Suprapubic skin (tissue), 4 donors: Measurements from ENCODE around the gene TP53AIP1. TPM values are rescaled to one million over a fixed set of nuclear protein-coding genes. Genes with fewer than 3 reads are reported as not detected.
A peak's percentile ranks its signal among the peaks of the same experiment; 100 is the strongest.

Source experiments
- DNase-seq, 2 donors: peaks; one replicate each; pipeline ENCODE4 v3.0.0-alpha.2; 2019; ENCODE audit warnings: low spot score in 2 of 2
- H3K27ac ChIP-seq: fragments of 200-600 bp; sonication (generic); one replicate; pipeline ENCODE4 v1.5.1; 2019
- H3K27me3 ChIP-seq: fragments of 200-600 bp; sonication (generic); one replicate; pipeline ENCODE4 v1.5.1; 2019
- H3K36me3 ChIP-seq: fragments of 200-600 bp; sonication (generic); one replicate; pipeline ENCODE4 v1.5.1; 2019
- H3K4me1 ChIP-seq: fragments of 200-600 bp; sonication (generic); one replicate; pipeline ENCODE4 v1.5.1; 2019
- H3K4me3 ChIP-seq: fragments of 200-600 bp; sonication (generic); one replicate; pipeline ENCODE4 v1.5.1; 2019; ENCODE audit warnings: mild to moderate bottlenecking
- H3K9me3 ChIP-seq: fragments of 200-600 bp; sonication (generic); one replicate; pipeline ENCODE4 v1.5.1; 2019
- EP300 ChIP-seq: sonication (generic); formaldehyde crosslinking; IDR thresholded peaks from one replicate; pipeline ENCODE4 v1.6.1; 2017; ENCODE audit warnings: antibody characterized with exemption
- POLR2A ChIP-seq, 2 donors: fragments of 450-650 bp; IDR thresholded peaks; one replicate each; pipeline ENCODE4 v1.6.1; 2017; ENCODE audit warnings: antibody characterized with exemption in 2 of 2, mild to moderate bottlenecking in 2 of 2, moderate library complexity in 2 of 2
- POLR2AphosphoS5 ChIP-seq, 3 donors: sonication (generic); formaldehyde crosslinking; IDR thresholded peaks; one replicate each; pipeline ENCODE4 v1.6.1; 2017; ENCODE audit warnings: antibody characterized with exemption in 3 of 3
- WGBS: methylation state at CpG from one replicate; pipeline ENCODE4 v1.1.5; 2018; 5-methylcytosine and 5-hydroxymethylcytosine counted together
- total RNA-seq, 4 donors: library from RNA; depleted of rRNA; stranded (reverse); fragments of >200 nt; gene quantifications; one replicate each; pipeline ENCODE4 v1.1.0, GENCODE V29; 2016
- TF ChIP-seq, protein P1 (sequence below), 2 donors: fragments of 200-600 bp in 1 of 2; fragments of 450-650 bp in 1 of 2; sonication (generic) in 1 of 2; IDR thresholded peaks; one replicate each; pipeline ENCODE4 v1.5.1; 2016 to 2019; ENCODE audit warnings: antibody characterized with exemption in 2 of 2, mild to moderate bottlenecking in 1 of 2, moderate library complexity in 1 of 2

Gene TP53AIP1
- total RNA-seq, 4 donors from 2014 or later: 19.2 to 32.9 (median 21.0) TPM

DNA sequence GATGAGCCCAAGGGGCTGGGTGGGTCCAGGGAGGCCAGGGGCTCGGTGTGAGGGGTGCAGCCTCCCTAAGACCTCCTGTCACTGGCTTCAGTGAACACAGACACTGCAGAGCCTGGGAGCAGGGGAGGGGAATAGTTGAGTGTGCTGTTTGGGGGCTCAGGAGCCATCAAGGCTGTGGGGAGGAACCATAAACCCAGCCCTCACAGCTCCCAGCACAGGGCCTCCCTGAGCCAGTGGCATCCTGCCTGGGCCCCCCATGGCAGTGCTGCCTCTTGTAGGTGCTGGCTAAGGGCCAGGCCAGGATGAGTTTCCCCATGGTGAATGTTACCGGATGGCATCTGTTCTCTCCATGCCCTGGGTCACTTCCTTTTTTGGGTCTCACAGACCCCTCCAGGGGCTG lies 26.0 kb downstream of the TP53AIP1 start:
- no peak overlapping the region for H3K4me3 ChIP-seq
- no peak for TF ChIP-seq EP300
- no peak for TF ChIP-seq POLR2AphosphoS5 (IDR thresholded peaks at IDR 0.05)
- no peak for TF ChIP-seq POLR2A (IDR thresholded peaks at IDR 0.05)
- TF ChIP-seq, protein P1, sequence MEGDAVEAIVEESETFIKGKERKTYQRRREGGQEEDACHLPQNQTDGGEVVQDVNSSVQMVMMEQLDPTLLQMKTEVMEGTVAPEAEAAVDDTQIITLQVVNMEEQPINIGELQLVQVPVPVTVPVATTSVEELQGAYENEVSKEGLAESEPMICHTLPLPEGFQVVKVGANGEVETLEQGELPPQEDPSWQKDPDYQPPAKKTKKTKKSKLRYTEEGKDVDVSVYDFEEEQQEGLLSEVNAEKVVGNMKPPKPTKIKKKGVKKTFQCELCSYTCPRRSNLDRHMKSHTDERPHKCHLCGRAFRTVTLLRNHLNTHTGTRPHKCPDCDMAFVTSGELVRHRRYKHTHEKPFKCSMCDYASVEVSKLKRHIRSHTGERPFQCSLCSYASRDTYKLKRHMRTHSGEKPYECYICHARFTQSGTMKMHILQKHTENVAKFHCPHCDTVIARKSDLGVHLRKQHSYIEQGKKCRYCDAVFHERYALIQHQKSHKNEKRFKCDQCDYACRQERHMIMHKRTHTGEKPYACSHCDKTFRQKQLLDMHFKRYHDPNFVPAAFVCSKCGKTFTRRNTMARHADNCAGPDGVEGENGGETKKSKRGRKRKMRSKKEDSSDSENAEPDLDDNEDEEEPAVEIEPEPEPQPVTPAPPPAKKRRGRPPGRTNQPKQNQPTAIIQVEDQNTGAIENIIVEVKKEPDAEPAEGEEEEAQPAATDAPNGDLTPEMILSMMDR (IDR thresholded peaks at IDR 0.05): no peak
- WGBS: 75% methylated on average over 2 of the region's 2 CpGs
- H3K4me1 ChIP-seq: peaks cover 29% of the 10 kb centered on the region
- H3K27me3 ChIP-seq: peaks cover 3% of the 10 kb centered on the region
- no peaks in the 10 kb centered on the region for H3K9me3 ChIP-seq
- H3K27ac ChIP-seq: no peak overlapping the region
- DNase-seq: no peak
- H3K36me3 ChIP-seq: no peaks in the 10 kb centered on the region

DNA sequence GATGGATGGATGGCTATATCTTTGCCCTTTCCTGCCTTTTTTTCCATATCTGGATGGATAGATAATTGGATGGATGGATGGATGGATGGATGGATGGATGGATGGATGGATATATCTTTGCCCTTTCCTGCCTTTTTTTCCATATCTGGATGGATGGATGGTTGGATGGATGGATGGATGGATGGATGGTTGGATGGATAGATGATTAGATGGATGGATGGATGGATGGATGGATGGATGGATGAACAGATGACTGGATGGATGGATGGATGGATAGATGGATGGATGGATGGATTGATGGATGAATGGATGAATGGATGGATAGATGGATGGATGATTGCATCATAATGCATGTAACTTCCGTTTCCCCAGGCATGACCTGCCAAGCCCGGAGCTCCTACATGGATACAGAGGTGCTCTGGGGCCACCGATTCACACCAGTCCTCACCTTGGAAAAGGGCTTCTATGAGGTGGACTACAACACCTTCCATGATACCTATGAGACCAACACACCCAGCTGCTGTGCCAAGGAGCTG lies 26.6 kb downstream of the TP53AIP1 start:
- TF ChIP-seq POLR2AphosphoS5 (IDR thresholded peaks at IDR 0.05): no peak
- TF ChIP-seq, protein P1 (IDR thresholded peaks at IDR 0.05): no peak
- TF ChIP-seq POLR2A (IDR thresholded peaks at IDR 0.05): no peak
- no peak for TF ChIP-seq EP300
- peaks cover 3% of the 10 kb centered on the region for H3K27me3 ChIP-seq
- H3K27ac ChIP-seq: no peak overlapping the region
- H3K4me1 ChIP-seq: peaks cover 29% of the 10 kb centered on the region
- 68% methylated on average over 3 of the region's 3 CpGs for WGBS
- H3K9me3 ChIP-seq: no peaks in the 10 kb centered on the region
- H3K4me3 ChIP-seq: no peak overlapping the region
- no peak for DNase-seq
- no peaks in the 10 kb centered on the region for H3K36me3 ChIP-seq

DNA sequence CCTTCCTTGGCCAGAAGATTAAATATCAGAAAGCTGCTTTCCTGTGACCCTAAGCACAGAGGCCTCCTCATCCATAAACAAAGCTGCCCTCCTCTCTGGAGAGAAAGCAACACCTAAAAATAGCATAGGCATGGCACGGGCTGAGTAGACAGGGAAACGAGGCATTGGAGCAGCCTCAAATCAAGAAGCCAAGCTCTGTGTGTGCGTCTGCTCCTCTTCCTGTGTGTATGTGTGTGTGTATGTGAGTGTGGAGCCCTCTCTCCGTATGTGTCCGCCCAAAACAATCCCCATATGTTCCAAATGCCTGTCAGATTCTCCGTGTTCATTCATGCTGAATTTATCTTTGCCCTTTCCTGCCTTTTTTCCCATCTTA lies 27.5 kb downstream of the TP53AIP1 start:
- no peak overlapping the region for H3K4me3 ChIP-seq
- H3K36me3 ChIP-seq: no peaks in the 10 kb centered on the region
- H3K4me1 ChIP-seq: peaks cover 29% of the 10 kb centered on the region
- no peaks in the 10 kb centered on the region for H3K27me3 ChIP-seq
- whole genome bisulfite sequencing: 30% methylated on average over 6 of the region's 6 CpGs
- no peak for DNase-seq
- no peaks in the 10 kb centered on the region for H3K9me3 ChIP-seq
- H3K27ac ChIP-seq: peak overlapping the region; percentile 12
- TF ChIP-seq POLR2A (IDR thresholded peaks at IDR 0.05) (no peak), EP300 (no peak), POLR2AphosphoS5 (IDR thresholded peaks at IDR 0.05) (no peak)
- TF ChIP-seq, protein P1 (IDR thresholded peaks at IDR 0.05): no peak

DNA sequence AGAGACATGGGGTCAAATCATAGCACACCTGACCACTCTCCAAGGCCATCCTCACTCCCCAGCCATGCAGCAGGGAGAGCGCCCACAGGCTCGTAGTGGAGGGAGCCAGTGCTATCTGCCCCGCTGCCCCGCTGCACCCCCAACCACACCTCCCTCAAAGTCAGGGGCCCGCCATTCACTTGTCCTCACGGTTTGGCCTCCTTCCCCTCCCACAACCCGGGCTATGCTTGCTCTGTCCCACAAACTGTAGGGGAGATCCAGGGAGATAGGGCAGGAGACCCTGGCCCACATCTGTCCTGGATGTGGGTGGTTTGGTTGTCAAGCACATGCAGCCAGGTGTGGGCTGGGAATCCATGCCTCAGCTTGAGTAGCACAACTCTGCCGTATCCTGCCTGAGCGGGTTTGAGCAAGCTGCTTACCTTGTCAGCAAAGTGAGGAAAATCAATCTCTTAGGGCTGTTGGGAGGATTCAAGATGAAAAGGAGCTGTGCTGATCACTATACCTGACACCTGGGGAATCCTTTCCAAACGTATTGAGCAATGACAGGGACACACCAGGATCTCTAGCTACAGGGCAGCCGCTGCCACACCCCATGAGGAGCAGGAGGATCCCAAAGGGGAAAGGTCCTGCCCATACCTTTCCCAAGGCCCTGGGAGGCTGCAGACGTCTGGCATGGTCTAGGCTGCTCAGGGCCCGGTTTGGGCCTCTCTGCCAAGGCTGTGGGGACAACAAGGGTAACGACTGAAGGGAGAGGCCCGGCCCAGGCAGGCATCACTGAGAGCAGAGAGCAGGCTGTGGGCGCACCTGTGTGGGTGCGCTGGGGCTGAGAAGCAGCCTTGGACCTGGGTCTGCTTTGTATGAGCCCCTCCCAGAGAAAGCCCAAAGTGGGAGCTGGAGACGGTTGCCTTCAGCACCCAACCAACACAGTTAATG lies 28.2 kb downstream of the TP53AIP1 start:
- H3K4me3 ChIP-seq: no peak overlapping the region
- peaks cover 34% of the 10 kb centered on the region for H3K4me1 ChIP-seq
- no peak for DNase-seq
- WGBS: 54% methylated on average over 8 of the region's 18 CpGs
- H3K27me3 ChIP-seq: no peaks in the 10 kb centered on the region
- no peak for TF ChIP-seq POLR2AphosphoS5 (IDR thresholded peaks at IDR 0.05)
- TF ChIP-seq, protein P1 (IDR thresholded peaks at IDR 0.05): no peak
- no peak for TF ChIP-seq EP300
- TF ChIP-seq POLR2A (IDR thresholded peaks at IDR 0.05): no peak
- H3K36me3 ChIP-seq: no peaks in the 10 kb centered on the region
- H3K9me3 ChIP-seq: no peaks in the 10 kb centered on the region
- H3K27ac ChIP-seq: peak overlapping the region; percentile 12

DNA sequence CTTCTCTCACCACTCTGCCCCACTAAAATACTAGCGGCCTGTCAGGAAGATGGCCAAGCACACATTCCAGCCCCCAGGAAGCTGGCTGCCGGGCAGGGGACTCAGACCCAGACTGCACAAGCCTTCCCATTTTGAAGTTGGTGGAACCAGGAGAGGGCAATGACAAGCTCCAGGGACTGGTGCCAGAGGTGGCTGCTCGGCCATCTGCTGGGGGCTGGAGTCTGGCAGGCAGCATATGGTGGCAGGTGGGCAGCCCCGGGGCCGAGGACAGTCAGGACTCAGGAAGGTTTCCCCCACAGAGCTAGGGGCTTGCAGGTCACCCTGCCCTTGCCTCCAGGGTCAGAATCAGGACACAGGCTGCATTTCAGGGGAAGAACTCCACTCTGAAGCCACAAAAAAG lies 28.9 kb downstream of the TP53AIP1 start:
- Histone ChIP-seq H3K9me3 (no peaks in the 10 kb centered on the region), H3K4me3 (no peak overlapping the region), H3K27me3 (no peaks in the 10 kb centered on the region), H3K27ac (no peak overlapping the region), H3K36me3 (no peaks in the 10 kb centered on the region), H3K4me1 (peaks cover 41% of the 10 kb centered on the region)
- no peak for DNase-seq
- WGBS: 76% methylated on average over 5 of the region's 5 CpGs
- TF ChIP-seq POLR2AphosphoS5 (IDR thresholded peaks at IDR 0.05) (no peak), POLR2A (IDR thresholded peaks at IDR 0.05) (no peak), EP300 (no peak)
- TF ChIP-seq, protein P1 (IDR thresholded peaks at IDR 0.05): no peak
